ENCODE results near the gene F2RL1.

DNA sequence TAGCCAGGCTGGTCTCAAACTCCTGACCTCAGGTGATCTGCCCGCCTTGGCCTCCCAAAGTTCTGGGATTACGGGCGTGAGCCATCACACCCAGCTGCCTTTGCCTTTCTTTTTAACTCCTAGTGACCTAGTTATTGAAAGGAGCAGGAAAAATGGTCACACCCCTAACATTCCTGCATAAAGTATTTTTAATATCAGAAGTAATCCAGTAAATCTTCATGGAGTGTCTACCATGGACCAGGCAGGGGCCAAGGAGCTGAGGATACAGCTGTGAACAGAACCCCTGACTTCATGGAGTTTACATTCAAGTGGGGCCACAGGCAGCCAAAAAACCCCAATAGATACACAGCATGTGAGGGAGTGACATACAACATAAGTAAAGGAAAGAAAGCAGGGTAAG lies 18.3 kb upstream of the F2RL1 start:
- TF ChIP-seq, protein P1, sequence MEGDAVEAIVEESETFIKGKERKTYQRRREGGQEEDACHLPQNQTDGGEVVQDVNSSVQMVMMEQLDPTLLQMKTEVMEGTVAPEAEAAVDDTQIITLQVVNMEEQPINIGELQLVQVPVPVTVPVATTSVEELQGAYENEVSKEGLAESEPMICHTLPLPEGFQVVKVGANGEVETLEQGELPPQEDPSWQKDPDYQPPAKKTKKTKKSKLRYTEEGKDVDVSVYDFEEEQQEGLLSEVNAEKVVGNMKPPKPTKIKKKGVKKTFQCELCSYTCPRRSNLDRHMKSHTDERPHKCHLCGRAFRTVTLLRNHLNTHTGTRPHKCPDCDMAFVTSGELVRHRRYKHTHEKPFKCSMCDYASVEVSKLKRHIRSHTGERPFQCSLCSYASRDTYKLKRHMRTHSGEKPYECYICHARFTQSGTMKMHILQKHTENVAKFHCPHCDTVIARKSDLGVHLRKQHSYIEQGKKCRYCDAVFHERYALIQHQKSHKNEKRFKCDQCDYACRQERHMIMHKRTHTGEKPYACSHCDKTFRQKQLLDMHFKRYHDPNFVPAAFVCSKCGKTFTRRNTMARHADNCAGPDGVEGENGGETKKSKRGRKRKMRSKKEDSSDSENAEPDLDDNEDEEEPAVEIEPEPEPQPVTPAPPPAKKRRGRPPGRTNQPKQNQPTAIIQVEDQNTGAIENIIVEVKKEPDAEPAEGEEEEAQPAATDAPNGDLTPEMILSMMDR (conservative IDR thresholded peaks at IDR 0.05; ENCODE audit: low read length) = no peak
- no peak for TF ChIP-seq EZH2phosphoT487 (IDR thresholded peaks at IDR 0.05; ENCODE audit: borderline replicate concordance, low read depth, low read length)
